Measurements from ENCODE around the gene DUOX2.

Gene DUOX2

DNA sequence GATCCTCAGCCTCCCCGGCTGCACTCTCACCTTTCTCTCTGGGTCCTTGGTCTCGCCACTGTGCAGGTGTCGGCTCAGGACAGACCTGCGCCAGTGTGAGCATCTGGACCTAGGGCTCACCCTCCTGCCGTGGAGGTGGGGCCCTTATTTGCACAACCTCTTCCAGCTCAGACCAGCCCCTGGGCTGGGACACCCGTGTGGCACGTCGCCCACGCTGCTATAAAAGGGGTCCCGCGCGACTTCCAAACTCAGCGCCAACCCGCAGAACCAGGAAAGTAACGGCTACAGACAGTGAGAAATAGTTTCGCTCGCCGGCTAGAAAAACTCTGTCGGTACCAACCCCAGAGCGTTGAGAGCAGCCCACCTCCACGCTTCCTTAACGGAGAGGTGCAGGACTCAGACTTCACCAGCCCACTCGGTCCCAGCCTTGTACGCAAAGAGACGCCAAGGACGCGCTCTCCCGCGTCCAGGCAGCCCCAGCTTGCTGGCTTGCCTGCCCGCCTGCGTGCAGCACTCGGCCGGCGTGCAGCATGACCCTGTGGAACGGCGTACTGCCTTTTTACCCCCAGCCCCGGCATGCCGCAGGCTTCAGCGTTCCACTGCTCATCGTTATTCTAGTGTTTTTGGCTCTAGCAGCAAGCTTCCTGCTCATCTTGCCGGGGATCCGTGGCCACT lies at the start of gene DUOX2, which contains the start of gene DUOXA2:
Gene DUOX2, minus strand, starts transcription at position 97 of the 675 bp plus-strand sequence. CDS start 761 bp downstream, outside the sequence.
Gene DUOXA2, plus strand, starts transcription at position 251 of the 675 bp plus-strand sequence. Its CDS starts 280 bp downstream, at position 531.
- DNase-seq (ENCODE audit: low read depth, low spot score), result peak; percentile 24

DNA sequence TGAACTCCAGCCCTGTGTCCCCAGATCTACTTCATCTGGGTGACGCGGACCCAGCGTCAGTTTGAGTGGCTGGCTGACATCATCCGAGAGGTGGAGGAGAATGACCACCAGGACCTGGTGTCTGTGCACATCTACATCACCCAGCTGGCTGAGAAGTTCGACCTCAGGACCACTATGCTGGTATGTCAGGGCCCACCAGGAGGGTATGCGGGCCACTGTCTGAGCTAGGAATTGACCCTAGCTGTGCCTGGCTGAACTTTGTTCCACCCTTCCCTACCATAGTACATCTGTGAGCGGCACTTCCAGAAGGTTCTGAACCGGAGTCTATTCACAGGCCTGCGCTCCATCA lies 49.5 kb upstream of the DUOX2 start:
- no peak for DNase-seq (ENCODE audit: low read depth, low spot score)

DNA sequence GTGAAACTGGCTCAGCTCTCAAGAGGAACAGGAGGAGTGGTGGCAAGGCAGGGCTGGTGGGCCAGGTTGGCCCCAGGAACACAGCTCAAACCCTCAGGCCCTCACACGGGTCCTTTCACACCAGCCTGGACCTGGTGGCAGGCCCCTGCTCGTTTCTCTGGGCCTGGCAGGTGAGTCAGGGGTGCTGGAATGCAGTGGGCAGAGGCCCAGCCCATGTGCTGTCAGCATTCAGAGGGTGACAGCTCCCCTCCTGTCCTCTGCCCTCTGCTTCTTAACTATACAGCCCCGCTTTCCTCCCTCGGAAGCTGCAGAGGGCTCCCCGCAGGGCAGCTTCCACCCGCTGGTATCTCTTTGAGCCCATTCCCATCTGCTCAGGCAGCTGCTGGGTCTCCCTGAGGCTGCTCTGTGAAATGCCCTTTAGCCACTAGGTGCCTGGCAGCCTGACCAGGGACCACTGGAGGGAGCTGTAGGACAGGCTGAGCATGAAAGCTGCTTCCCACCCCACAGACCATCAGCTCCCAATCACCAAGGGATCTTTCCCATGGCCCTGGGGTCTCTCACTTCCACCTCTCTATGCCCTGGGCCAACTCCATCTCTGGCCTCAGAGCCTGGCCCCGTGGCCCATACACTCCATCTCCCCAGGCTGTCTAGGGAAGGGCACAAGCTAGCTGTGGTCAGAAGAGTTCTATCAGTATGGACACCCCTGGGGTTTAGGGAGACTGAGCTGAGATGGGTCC lies 49.0 kb upstream of the DUOX2 start:
- DNase-seq (ENCODE audit: low read depth, low spot score), result peak; percentile 95

DNA sequence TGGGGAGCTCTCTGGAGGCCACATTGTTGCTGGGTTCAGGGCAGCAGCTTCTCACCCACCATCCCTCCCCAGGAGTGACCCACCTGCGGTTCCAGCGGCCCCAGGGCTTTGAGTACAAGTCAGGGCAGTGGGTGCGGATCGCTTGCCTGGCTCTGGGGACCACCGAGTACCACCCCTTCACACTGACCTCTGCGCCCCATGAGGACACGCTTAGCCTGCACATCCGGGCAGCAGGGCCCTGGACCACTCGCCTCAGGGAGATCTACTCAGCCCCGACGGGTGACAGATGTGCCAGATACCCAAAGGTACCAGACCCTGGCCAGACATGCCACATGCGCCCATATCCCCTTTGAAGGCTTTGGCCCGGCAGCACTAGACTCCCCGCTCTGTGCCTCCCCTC lies 47.7 kb upstream of the DUOX2 start:
- no peak for DNase-seq (ENCODE audit: low read depth, low spot score)

DNA sequence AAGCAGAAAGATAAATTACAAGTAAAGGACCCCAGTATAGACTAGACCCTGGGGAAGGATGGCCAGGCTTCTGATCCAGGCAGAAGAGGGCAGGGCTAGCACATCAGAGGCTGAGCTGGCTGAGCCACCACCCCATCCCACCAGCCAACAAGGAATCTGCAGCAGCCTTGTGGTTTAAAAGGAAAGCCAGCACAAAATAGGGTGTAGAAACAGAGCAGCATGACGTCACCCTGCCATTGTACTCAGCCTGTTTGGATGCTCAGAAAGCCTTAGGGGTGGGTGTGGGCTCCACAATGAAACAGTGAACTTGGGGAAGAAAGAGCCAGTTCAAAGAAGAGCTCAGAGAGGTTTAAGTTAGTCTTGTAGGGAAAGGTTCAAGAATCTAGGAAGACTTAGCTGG lies 44.0 kb upstream of the DUOX2 start:
- peak; percentile 80 for DNase-seq (ENCODE audit: low read depth, low spot score)

DNA sequence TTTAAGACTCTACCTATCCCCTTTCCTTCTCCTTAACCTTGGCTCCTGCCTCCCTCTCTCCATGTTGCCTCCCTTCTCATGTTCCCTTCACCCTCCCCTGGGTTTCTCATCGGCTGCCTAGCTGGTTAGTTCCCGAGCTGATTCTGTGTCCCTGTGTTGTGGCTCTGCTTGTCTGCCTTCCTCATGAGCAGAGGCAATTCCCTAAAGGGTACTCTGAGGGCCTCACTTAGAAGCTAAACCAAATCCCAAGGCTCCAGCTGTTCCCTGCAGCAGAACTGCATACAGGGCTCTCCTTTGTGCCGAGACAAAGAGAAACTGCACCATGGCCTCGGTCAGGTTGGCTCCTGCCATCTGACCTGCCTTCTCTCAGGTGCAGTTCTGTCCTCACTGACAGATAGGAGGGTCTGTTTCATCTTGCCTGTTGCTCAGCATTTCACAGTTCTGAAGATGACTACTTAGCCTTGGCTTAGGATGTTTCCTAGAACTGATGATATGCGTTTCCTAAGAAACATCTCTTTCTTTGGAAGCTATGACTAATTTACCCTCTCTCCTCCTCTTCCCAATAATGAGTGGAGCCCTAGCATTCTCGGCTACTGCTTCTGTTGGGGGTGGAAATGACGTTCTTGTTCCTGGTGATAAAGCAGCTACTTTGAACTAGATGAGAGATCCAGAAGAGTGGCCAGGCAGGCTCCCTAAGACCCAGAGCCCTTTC lies 42.9 kb upstream of the DUOX2 start:
- no peak for DNase-seq (ENCODE audit: low read depth, low spot score)

DNA sequence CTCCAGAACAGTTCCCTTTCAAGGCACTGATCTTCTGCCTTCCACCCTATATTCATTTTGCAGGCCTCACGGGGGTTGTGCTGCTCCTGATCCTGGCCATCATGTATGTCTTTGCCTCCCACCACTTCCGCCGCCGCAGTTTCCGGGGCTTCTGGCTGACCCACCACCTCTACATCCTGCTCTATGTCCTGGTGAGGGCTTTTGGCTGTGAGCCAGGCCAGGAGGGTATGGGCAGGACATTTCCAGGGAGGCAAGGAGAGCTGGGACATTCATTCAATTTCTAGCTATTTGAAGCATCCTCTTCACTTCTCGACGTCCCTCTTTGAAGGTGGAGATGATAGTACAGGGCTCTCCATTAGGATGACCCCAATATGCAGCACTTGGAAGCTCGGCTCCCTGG lies 41.8 kb upstream of the DUOX2 start:
- DNase-seq (ENCODE audit: low read depth, low spot score), result no peak

DNA sequence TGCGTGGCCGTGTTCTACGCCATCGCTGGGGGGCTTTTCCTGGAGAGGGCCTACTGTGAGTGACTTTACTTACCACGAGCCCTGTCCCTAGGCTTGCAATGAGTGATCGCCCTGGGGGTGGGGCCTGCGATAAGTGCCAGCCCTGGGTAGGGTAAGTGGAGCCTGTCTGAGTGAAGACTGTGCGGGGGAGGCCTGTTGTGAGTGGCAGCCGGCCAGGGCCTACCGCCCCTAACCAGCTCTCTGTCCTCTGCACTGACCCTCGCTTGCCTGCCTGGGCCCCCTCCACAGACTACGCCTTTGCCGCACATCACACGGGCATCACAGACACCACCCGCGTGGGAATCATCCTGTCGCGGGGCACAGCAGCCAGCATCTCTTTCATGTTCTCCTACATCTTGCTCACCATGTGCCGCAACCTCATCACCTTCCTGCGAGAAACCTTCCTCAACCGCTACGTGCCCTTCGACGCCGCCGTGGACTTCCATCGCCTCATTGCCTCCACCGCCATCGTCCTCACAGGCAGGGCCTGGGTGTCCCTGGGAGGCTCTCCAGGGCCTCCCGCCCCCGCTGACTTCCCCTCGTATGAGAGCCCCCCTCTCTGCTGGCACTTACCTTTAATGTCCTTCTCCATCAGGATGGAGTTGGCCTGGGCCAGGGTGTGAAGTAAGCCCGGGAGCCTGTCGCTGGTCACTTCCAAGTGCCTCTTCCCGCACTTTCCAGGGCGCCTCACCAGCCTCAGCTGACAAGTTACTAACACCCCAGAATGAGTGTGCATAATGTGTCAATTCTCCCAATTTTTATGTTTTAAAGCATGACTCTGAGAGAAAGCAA lies 38.2 kb upstream of the DUOX2 start:
- no peak for DNase-seq (ENCODE audit: low read depth, low spot score)

DNA sequence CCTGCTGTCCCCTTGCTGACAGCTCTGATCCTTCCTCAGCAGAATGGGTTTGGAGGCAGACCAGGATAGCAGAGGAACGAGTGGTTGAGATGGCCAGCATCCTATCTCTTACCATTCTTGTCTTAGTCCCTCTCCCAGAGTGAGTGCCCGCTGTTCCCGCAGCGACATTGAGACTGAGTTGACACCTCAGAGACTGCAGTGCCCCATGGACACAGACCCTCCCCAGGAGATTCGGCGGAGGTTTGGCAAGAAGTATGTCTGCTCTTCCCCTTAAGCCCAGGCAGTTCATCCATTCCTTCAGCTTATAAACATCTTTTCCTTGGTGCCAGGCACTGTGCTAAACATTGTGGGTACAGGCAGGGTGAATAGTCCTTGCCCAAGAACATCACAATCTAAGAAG lies 37.0 kb upstream of the DUOX2 start:
- no peak for DNase-seq (ENCODE audit: low read depth, low spot score)

DNA sequence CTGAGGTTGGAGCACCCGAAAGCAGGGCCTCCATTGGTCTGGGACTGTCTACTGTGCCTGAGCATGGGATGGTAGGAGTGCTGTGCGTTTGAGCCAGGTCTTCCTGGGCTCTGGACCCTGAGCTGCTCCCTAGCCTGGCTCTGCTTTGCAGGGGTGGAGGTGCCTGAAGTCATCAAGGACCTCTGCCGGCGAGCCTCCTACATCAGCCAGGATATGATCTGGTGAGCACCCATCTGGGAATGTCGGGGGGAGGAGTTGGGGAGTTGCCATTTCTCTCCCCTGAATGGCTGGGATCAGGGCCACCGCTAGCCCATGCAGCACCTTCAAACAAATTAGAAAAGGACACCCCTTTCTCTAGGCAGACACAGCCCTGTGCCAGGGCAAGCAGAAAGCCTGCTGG lies 36.5 kb upstream of the DUOX2 start:
- DNase-seq (ENCODE audit: low read depth, low spot score), result no peak

DNA sequence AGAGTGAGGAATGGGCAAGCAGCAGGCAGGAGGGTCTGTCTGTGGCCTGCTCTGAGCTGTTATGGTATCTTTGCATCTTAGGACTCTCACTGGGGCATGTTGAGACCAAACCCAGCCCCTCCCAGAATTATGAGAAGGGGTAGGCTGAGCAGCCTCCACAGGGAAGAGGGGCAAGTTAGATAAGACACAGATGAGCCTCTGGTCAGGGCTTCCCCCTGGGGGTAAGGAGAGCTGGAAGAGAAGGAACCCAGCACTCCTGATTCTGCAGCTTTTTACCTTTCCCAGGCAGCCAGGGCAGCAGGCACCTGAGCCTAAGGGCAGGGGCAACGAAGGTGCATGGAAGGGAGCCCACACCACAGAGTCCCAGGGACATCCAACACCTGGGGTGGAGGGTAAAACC lies 35.1 kb upstream of the DUOX2 start:
- DNase-seq (ENCODE audit: low read depth, low spot score), result peak; percentile 76

DNA sequence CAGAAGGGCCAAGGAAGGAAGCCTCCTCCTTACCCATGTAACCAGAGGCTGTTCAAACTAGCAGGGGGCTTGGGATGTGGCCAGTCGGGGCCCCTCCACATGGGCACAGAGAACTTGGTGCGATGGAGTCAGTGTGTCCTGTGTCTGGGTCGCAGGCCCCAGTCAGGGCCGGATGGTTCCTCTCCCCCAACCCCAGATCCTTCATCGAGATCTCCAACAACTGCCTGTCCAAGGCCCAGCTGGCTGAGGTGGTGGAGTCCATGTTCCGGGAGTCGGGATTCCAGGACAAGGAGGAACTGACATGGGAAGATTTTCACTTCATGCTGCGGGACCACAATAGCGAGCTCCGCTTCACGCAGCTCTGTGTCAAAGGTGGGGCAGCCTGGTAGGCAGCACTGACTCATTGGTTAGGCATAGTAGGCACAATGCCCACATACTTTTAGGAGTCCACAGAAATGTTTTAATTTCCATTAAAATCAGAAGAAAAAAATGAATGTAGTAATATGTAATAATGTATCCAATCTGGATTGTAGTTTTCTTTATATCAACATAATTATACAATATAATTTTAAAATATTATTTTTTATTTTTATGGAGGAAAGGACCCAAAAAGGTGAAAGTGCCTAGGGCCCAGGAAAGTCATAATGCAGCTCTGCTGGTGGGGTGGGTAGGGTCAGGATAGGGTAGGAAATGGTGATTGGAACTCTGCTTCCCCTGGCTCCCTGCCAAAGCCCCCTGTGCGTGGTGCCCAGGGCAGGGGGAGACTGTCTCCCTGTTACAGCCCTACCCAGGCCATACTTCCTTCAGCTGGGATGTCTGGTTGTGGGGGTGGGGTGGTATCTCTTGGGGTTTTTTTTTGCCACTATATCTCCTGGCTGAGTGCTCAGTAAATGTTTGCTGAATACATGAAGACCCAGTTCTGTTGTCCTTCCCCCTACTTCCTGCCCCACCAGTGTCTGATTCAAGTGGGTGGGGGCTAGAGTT lies 34.4 kb upstream of the DUOX2 start:
- DNase-seq (ENCODE audit: low read depth, low spot score), result no peak

DNA sequence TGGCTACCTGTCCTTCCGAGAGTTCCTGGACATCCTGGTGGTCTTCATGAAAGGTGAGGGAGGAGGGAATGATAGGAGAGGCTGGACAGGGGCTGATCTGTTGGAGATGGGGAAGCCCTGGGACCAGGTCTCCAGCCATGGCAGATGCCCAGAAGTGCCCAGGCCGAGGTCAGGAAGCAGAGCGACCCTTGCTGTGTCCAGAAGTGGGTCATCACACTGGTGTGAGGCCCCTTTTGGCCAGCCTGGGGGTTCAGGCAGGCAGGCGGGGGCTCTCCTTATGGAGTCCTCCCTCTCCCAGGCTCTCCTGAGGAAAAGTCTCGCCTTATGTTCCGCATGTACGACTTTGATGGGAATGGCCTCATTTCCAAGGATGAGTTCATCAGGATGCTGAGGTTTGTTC lies 33.6 kb upstream of the DUOX2 start:
- no peak for DNase-seq (ENCODE audit: low read depth, low spot score)

DNA sequence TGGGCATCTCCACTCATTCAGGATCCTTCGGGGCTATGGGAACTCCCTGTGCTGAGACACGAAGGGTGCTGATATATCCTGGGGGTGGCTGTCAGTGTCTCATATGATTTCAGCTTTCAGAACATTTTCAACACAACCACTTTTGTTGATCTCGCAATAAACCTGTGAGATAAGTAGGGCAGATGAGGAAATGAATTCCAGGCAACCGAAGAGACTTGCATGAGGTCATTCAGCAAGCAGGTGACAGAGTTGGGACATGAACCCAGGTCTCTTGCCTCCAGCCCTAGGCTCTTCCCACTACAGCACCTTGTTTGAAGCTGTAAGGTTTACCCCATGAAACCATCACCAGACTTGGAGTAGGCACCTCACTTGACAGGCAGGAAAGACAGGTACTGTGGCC lies 32.4 kb upstream of the DUOX2 start:
- no peak for DNase-seq (ENCODE audit: low read depth, low spot score)

DNA sequence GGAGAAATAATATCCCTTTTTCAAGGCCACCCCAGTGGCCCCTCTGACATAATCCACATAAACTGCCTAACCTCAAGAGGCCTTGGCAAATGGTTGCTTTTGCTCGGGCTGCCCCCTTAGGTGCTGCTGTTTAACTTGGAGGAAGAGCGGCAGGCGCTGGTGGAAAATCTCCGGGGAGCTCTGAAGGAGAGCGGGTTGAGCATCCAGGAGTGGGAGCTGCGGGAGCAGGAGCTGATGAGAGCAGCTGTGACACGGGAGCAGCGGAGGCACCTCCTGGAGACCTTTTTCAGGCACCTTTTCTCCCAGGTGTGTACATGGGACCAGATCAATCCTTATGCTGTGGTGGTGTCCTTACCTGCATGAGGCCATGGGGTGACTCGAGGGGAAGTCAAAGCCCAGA lies 30.8 kb upstream of the DUOX2 start:
- DNase-seq (ENCODE audit: low read depth, low spot score), result no peak

DNA sequence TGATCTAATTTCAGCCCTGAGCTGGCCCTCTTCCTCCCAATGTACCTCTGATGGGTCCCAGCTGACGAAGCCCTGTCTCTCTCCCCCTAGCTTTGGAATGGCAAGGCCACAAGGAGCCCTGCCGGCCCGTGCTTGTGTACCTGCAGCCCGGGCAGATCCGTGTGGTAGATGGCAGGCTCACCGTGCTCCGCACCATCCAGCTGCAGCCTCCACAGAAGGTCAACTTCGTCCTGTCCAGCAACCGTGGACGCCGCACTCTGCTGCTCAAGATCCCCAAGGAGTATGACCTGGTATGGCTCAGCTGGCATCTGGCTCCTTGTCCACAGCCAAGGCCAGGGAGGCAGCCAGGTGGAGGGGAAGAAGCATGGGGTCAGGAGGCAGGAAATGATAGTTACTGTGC lies 30.0 kb upstream of the DUOX2 start:
- DNase-seq (ENCODE audit: low read depth, low spot score), result no peak

DNA sequence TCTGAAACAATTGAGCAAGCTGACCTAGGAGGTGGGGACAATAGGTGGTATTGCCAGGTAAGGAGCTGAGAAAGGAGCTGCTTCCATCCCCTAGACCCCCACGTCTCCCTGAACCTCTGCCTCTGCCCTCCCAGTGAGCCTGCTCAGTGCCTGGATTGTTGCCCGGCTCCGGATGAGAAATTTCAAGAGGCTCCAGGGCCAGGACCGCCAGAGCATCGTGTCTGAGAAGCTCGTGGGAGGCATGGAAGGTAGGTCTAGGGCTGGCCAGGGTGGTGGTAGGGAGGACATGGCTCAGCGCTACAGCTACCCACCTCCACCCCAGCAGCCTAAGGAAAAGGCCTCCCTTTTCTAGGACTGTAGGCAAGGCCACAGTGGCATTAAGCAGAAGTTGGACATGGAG lies 29.1 kb upstream of the DUOX2 start:
- DNase-seq (ENCODE audit: low read depth, low spot score), result no peak

DNA sequence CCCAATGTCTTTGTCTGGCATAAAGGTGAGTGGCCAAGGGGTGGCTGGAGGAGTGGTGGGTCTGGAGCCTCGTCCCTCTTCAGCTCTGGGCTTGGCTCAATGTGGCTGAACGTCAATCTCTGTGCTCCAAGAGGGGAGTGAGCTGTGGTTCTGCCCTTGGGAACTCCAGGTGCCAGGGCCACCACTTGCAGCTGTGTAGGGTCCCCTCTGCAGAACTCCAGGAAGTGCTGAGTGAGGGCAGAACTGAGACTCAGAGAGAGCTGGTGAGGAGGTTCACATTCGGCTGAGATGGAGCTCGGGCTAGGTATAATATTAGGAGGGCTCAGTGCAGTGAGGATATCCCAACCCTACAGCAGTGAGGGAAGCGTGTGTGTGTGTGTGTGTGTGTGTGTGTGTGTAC lies 27.4 kb upstream of the DUOX2 start:
- DNase-seq (ENCODE audit: low read depth, low spot score), result no peak

DNA sequence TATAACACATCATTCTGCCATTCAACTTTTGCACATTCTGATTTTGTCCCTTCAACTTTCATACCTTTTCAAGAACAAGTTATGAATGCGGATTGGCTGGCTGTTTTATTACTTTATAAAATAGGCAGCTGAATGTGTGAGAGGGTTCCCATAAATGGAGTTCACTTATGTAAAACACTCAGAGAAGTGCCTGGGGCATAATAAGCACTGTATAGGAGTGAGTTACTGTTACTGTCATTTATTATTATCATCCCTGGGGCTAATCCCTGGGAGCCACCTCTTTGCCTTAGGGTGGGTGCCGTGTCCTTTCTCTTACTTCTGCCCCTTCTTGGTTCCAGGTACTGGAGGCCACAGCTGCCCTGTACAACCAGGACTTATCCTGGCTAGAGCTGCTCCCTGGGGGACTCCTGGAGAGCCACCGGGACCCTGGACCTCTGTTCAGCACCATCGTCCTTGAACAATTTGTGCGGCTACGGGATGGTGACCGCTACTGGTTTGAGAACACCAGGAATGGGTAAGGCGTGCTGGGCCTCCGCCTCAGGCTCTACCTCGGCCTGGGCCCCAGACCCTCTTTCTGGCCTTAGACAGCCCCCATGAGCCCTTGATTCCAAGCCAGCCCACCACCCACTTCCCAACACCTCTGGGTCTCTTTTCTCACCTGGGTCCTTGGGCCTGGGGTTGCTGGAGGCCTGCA lies 26.7 kb upstream of the DUOX2 start:
- no peak for DNase-seq (ENCODE audit: low read depth, low spot score)

DNA sequence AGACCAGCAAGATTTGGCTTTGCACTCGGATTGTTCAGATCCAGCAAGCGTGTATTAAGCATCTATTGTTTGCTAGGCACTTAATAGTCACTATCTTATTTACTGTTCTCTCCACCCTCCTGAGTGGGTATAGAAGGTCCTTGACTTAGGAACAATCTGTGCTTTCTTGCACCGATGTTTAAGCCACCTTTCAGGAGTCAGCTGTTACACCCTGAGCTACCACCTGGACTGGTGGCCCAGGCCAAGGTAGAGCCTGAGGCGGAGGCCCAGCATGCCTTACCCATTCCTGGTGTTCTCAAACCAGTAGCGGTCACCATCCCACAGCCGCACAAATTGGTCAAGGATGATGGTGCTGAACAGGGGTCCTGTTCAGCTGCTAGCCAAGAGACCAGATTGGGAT lies 25.8 kb upstream of the DUOX2 start:
- DNase-seq (ENCODE audit: low read depth, low spot score), result no peak

Data from ELF-1 (cell line).